Measurements from ENCODE around the gene SOX5. TPM values are rescaled to one million over a fixed set of nuclear protein-coding genes. Genes with fewer than 3 reads are reported as not detected.

The SOX5 gene
- total RNA-seq, 1 experiment from 2014 or later = not detected

DNA sequence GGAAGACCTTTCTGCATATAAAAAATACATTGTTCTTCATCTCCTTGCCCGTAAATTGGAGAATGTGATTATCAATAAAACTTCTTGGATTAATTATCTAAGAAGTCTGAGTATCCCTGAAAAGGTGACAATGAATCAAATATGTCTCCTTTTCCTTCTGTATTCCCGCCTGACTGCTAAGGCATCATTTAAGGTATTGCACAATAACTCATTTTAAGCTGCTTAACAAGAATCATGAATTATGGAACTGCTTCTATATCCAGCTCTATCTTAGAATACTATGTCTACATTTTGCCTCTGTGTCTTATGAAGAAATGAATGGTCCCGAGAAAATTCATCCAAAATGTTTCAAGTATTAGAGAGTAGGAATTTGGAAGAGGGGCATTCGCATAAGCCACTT is 294.4 kb downstream of the SOX5 start:
- TF ChIP-seq, protein P1, sequence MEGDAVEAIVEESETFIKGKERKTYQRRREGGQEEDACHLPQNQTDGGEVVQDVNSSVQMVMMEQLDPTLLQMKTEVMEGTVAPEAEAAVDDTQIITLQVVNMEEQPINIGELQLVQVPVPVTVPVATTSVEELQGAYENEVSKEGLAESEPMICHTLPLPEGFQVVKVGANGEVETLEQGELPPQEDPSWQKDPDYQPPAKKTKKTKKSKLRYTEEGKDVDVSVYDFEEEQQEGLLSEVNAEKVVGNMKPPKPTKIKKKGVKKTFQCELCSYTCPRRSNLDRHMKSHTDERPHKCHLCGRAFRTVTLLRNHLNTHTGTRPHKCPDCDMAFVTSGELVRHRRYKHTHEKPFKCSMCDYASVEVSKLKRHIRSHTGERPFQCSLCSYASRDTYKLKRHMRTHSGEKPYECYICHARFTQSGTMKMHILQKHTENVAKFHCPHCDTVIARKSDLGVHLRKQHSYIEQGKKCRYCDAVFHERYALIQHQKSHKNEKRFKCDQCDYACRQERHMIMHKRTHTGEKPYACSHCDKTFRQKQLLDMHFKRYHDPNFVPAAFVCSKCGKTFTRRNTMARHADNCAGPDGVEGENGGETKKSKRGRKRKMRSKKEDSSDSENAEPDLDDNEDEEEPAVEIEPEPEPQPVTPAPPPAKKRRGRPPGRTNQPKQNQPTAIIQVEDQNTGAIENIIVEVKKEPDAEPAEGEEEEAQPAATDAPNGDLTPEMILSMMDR (IDR thresholded peaks at IDR 0.05; ENCODE audit: unreplicated experiment) = no peak
- no peak overlapping the region for H3K4me3 Mint-ChIP-seq (ENCODE audit: low read depth, unreplicated experiment)
- H3K27me3 Mint-ChIP-seq (ENCODE audit: unreplicated experiment) = no peaks in the 10 kb centered on the region
- no peak overlapping the region for H3K27ac Mint-ChIP-seq (ENCODE audit: unreplicated experiment)
- no peaks in the 10 kb centered on the region for H3K36me3 Mint-ChIP-seq (ENCODE audit: insufficient read depth, unreplicated experiment)
- CTCF ChIA-PET = no interaction called here
- peaks cover 9% of the 10 kb centered on the region for H3K9me3 Mint-ChIP-seq (ENCODE audit: low read depth, unreplicated experiment)
- no peaks in the 10 kb centered on the region for H3K4me1 Mint-ChIP-seq (ENCODE audit: low read depth, unreplicated experiment)
- DNase-seq = no peak
- BruUV-seq (replicated peaks) = no TSS peak
- intact Hi-C loops (cut with micrococcal nuclease; ENCODE audit: unreplicated experiment) = no loop called here

GRCh38 chr12:23648546-23648945 is 300.9 kb downstream of the SOX5 start:
- Mint-ChIP-seq H3K36me3 (ENCODE audit: insufficient read depth, unreplicated experiment) (no peaks in the 10 kb centered on the region), H3K4me1 (ENCODE audit: low read depth, unreplicated experiment) (no peaks in the 10 kb centered on the region), H3K9me3 (ENCODE audit: low read depth, unreplicated experiment) (peaks cover 12% of the 10 kb centered on the region), H3K4me3 (ENCODE audit: low read depth, unreplicated experiment) (no peak overlapping the region), H3K27me3 (ENCODE audit: unreplicated experiment) (no peaks in the 10 kb centered on the region), H3K27ac (ENCODE audit: unreplicated experiment) (no peak overlapping the region)
- no peak for DNase-seq
- BruUV-seq (replicated peaks) = no TSS peak
- CTCF ChIA-PET = no interaction called here
- TF ChIP-seq, protein P1 (IDR thresholded peaks at IDR 0.05; ENCODE audit: unreplicated experiment) = no peak
- intact Hi-C loops (cut with micrococcal nuclease; ENCODE audit: unreplicated experiment) = no loop called here

- CTCF ChIA-PET = no interaction called here
- H3K4me1 Mint-ChIP-seq (ENCODE audit: low read depth, unreplicated experiment) = no peaks in the 10 kb centered on the region
- TF ChIP-seq, protein P1 (IDR thresholded peaks at IDR 0.05; ENCODE audit: unreplicated experiment) = no peak
- peaks cover 8% of the 10 kb centered on the region for H3K9me3 Mint-ChIP-seq (ENCODE audit: low read depth, unreplicated experiment)
- DNase-seq = no peak
- no peak overlapping the region for H3K4me3 Mint-ChIP-seq (ENCODE audit: low read depth, unreplicated experiment)
- no TSS peak for BruUV-seq (replicated peaks)
- H3K27me3 Mint-ChIP-seq (ENCODE audit: unreplicated experiment) = no peaks in the 10 kb centered on the region
- no peaks in the 10 kb centered on the region for H3K36me3 Mint-ChIP-seq (ENCODE audit: insufficient read depth, unreplicated experiment)
- intact Hi-C loops (cut with micrococcal nuclease; ENCODE audit: unreplicated experiment) = no loop called here
- no peak overlapping the region for H3K27ac Mint-ChIP-seq (ENCODE audit: unreplicated experiment)
Observed at GRCh38 chr12:23640754-23641153, 308.7 kb downstream of the SOX5 start.

DNA sequence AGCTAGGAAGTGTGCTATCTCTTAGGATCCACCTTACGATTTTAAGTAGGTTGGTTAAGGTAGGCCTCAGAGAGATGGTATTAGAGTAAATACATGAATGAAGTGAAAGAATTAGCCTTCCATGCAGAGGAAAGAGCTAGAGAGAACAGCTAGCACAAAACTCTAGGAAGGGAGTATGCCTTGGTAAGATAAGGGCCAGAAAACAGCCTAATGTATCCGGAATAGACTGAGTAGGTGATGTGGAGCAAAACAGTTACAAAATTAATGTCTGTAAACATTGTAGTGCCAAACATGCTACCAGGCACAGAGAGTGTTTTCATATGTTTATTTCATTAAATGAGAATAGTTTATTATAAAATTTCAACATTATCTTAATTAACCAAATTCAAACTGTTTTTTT is 315.1 kb downstream of the SOX5 start:
- H3K4me3 Mint-ChIP-seq (ENCODE audit: low read depth, unreplicated experiment) = no peak overlapping the region
- CTCF ChIA-PET = no interaction called here
- H3K36me3 Mint-ChIP-seq (ENCODE audit: insufficient read depth, unreplicated experiment) = no peaks in the 10 kb centered on the region
- no peaks in the 10 kb centered on the region for H3K27me3 Mint-ChIP-seq (ENCODE audit: unreplicated experiment)
- no TSS peak for BruUV-seq (replicated peaks)
- TF ChIP-seq, protein P1 (IDR thresholded peaks at IDR 0.05; ENCODE audit: unreplicated experiment) = no peak
- intact Hi-C loops (cut with micrococcal nuclease; ENCODE audit: unreplicated experiment) = no loop called here
- H3K27ac Mint-ChIP-seq (ENCODE audit: unreplicated experiment) = no peak overlapping the region
- peaks cover 3% of the 10 kb centered on the region for H3K9me3 Mint-ChIP-seq (ENCODE audit: low read depth, unreplicated experiment)
- no peaks in the 10 kb centered on the region for H3K4me1 Mint-ChIP-seq (ENCODE audit: low read depth, unreplicated experiment)
- no peak for DNase-seq
